ENCODE data around the gene NRXN3. TPM values are rescaled to one million over a fixed set of nuclear protein-coding genes. Genes with fewer than 3 reads are reported as not detected.

Gene NRXN3
- total and polyA plus RNA-seq, 11 donors = 0.19 to 2.2 (median 1.1) TPM

DNA sequence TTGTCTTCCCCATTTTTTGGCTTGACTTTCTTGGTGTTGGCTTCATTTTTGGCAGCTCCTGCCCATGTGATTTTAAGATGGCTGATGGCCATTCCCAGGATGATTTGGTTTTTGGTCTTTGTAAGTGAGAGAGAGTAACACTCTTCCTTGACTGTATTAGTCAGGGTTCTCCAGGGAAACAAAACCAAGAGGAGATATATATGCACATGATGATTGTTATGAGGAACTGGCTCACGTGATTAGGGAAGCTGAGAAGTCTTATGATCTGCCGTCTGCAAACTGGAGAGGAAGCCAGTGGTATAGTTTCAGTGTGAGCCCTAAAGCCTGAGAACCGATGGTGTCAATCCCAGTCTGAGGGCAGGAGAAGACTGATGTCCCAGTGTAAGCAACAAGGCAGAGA lies 146.6 kb downstream of the NRXN3 start:
- WGBS, 4 donors = 50 to 73% (median 57%) methylated on average over 3 of the region's 3 CpGs

DNA sequence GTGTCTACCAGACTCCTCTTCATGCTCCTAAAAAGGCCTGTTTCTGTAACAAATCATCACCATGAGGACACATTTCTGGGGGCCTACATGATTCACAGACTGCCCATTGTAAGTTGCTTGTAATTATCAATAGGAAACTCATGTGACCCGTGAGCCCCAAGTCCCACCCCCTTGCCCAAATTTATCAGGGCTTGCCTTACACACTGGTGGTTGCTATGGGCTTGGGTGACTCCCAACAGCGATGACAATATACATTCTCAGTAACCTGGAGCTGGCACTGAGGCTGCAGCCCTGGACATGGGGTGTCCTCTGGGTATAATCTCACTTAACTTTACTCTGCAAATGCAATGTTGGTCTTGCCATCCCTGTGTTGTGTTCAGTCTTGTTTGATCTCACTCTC lies 149.2 kb downstream of the NRXN3 start:
- DNase-seq (no peak), ATAC-seq (no peak)
- no peak for TF ChIP-seq POLR2A (IDR thresholded peaks at IDR 0.05)
- TF ChIP-seq, protein P1, sequence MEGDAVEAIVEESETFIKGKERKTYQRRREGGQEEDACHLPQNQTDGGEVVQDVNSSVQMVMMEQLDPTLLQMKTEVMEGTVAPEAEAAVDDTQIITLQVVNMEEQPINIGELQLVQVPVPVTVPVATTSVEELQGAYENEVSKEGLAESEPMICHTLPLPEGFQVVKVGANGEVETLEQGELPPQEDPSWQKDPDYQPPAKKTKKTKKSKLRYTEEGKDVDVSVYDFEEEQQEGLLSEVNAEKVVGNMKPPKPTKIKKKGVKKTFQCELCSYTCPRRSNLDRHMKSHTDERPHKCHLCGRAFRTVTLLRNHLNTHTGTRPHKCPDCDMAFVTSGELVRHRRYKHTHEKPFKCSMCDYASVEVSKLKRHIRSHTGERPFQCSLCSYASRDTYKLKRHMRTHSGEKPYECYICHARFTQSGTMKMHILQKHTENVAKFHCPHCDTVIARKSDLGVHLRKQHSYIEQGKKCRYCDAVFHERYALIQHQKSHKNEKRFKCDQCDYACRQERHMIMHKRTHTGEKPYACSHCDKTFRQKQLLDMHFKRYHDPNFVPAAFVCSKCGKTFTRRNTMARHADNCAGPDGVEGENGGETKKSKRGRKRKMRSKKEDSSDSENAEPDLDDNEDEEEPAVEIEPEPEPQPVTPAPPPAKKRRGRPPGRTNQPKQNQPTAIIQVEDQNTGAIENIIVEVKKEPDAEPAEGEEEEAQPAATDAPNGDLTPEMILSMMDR (IDR thresholded peaks at IDR 0.05) = no peak
- WGBS, 4 donors = 54 to 74% (median 62%) methylated on average over 2 of the region's 2 CpGs
- Histone ChIP-seq H3K27me3 (peaks cover 0 to 42% (median 0%) of the 10 kb centered on the region in 9 donors), H3K27ac (no peak overlapping the region), H3K36me3 (no peaks in the 10 kb centered on the region), H3K4me1 (no peaks in the 10 kb centered on the region), H3K9me3 (no peaks in the 10 kb centered on the region), H3K4me3 (no peak overlapping the region)
- intact Hi-C loops (cut with DNase I) = no loop called here

More for the DNA sequence above, 146.6 kb downstream of the NRXN3 start:
- ATAC-seq (no peak), DNase-seq (no peak)
- no peaks in the 10 kb centered on the region for H3K36me3 ChIP-seq
- no peak for TF ChIP-seq POLR2A (IDR thresholded peaks at IDR 0.05)
- TF ChIP-seq, protein P1 (IDR thresholded peaks at IDR 0.05) = no peak
- H3K4me1 ChIP-seq = no peaks in the 10 kb centered on the region
- intact Hi-C loops (cut with DNase I) = no loop called here
- no peaks in the 10 kb centered on the region for H3K9me3 ChIP-seq
- no peak overlapping the region for H3K4me3 ChIP-seq
- peaks cover 0 to 42% (median 0%) of the 10 kb centered on the region in 9 donors for H3K27me3 ChIP-seq
- H3K27ac ChIP-seq = no peak overlapping the region

DNA sequence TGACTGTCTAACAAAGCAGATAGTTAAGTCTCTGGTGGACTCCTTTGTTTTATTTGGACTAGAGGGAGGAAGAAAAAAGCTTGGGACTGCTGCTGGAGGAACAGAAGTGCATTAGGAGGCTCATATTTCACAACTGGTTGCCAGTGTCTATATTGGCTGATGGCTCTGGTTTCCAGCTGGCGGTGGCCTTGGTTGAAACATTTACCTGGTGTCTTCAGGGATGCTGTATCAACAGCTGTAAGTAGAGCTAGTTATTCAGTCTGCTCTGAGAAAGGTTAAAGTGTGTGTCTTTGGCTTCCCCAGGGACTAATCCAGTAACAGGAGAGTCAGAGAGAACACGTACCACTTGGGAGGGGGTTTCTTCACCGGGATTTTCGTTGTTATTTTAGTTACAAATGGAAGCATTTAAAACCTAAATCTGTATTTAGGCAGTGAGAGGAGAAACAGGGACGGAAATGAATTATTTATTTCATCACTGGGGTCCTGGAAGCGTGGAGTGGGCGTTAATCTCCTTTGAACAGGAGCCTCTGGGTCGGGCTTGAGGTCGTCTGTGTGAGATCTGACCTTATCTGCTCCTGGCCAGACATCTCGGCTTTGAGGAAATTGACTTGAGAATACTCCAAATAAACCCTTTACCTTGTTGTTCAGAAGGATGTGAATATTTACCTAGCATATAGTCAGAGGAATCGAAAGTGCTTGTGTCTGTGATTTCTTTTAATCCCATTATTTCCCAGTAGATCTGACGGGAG lies 149.9 kb downstream of the NRXN3 start:
- DNase-seq = no peak
- no peaks in the 10 kb centered on the region for H3K4me1 ChIP-seq
- ATAC-seq = no peak
- WGBS, 4 donors = 19 to 30% (median 24%) methylated on average over 12 of the region's 12 CpGs
- intact Hi-C loops (cut with DNase I) = no loop called here
- TF ChIP-seq, protein P1 (IDR thresholded peaks at IDR 0.05) = no peak
- no peak for TF ChIP-seq POLR2A (IDR thresholded peaks at IDR 0.05)
- no peak overlapping the region for H3K4me3 ChIP-seq
- H3K36me3 ChIP-seq = no peaks in the 10 kb centered on the region
- H3K9me3 ChIP-seq = no peaks in the 10 kb centered on the region
- peaks cover 0 to 40% (median 0%) of the 10 kb centered on the region in 9 donors for H3K27me3 ChIP-seq
- H3K27ac ChIP-seq = no peak overlapping the region

DNA sequence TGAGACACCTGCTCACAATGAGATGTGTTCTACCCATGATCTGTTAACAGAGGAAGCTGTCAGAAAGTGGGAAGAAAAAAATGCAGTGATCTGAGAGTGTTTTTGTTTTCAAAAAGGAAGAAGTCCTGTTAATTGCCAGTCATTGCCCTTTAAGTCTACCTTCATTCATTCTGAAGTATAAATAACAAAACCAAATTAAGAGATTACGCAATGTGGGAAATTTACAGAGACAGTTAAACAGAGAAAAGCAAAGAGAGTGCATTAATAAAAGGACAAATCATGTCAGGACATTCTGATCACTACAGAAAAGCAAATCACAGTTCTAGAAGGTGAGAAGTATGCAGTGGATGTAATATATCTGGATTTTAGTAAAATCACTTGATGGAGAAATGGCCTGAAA lies 154.2 kb downstream of the NRXN3 start:
- no peaks in the 10 kb centered on the region for H3K4me1 ChIP-seq
- intact Hi-C loops (cut with DNase I) = no loop called here
- ATAC-seq (no peak), DNase-seq (no peak)
- WGBS, 4 donors = 88 to 91% (median 90%) methylated on average over 1 of the region's 1 CpG
- TF ChIP-seq POLR2A (IDR thresholded peaks at IDR 0.05) = no peak
- TF ChIP-seq, protein P1 (IDR thresholded peaks at IDR 0.05) = no peak
- peaks cover 0 to 24% (median 0%) of the 10 kb centered on the region in 9 donors for H3K27me3 ChIP-seq
- H3K27ac ChIP-seq = no peak overlapping the region
- H3K9me3 ChIP-seq = no peaks in the 10 kb centered on the region
- H3K36me3 ChIP-seq = no peaks in the 10 kb centered on the region
- H3K4me3 ChIP-seq = no peak overlapping the region

Data from heart left ventricle (tissue), 16 donors.